PC-9 (cell line): ENCODE measurements around the gene TRIM24. TPM values are rescaled to one million over a fixed set of nuclear protein-coding genes. Genes with fewer than 3 reads are reported as not detected.

Source experiments
- BruUV-seq: library from RNA; stranded (reverse); fragments of 400-500 nt; replicated peaks from 2 replicates; lab custom pipeline; 2021; lab: Mats Ljungman, UMichigan
- CTCF ChIA-PET: fragments of 300-600 bp; sonication (Branson Sonifier 250); formaldehyde crosslinking; loops from one replicate; lab custom pipeline; 2022; ENCODE audit warnings: antibody characterized with exemption; lab: Charles Lee
- POLR2A ChIA-PET: fragments of 300-600 bp; sonication (Branson Sonifier 250); formaldehyde crosslinking; loops from one replicate; lab custom pipeline; 2022; ENCODE audit warnings: antibody characterized with exemption; ENCODE audit not compliant: unreplicated experiment; lab: Charles Lee
- DNase-seq, 2 experiments: peaks; one replicate each; pipeline versions ENCODE4 v3.0.0 to v3.0.0-alpha.2; 2015 to 2022; ENCODE audit warnings: mixed read lengths in 1 of 2
- H2AFZ ChIP-seq: fragments of 200-600 bp; sonication (generic); 2 replicates; pipeline ENCODE4 v1.8.1; 2017; ENCODE audit warnings: antibody characterized with exemption
- H3F3A ChIP-seq: fragments of 200-600 bp; sonication (generic); 2 replicates; pipeline ENCODE4 v1.8.1; 2017; ENCODE audit warnings: antibody characterized with exemption, mild to moderate bottlenecking, low read depth; ENCODE audit not compliant: insufficient read depth
- H3K27ac ChIP-seq: fragments of 200-600 bp; sonication (generic); 2 replicates; pipeline ENCODE4 v1.6.1; 2016; ENCODE audit warnings: mixed run types
- H3K27me3 ChIP-seq: fragments of 200-600 bp; sonication (generic); 2 replicates; pipeline ENCODE4 v1.6.1; 2016; ENCODE audit warnings: low read depth, mixed run types; ENCODE audit not compliant: insufficient read depth
- H3K36me3 ChIP-seq: fragments of 200-600 bp; sonication (generic); 2 replicates; pipeline ENCODE4 v1.6.1; 2016; ENCODE audit warnings: low read depth, mixed run types
- H3K4me1 ChIP-seq: fragments of 200-600 bp; sonication (generic); replicated peaks from 2 replicates; pipeline ENCODE4 v1.6.1; 2016; ENCODE audit warnings: mixed run types; ENCODE audit not compliant: insufficient read depth
- H3K4me2 ChIP-seq: fragments of 200-600 bp; sonication (generic); 2 replicates; pipeline ENCODE4 v1.6.1; 2017; ENCODE audit warnings: mixed run types
- H3K4me3 ChIP-seq: fragments of 200-600 bp; sonication (generic); 2 replicates; pipeline ENCODE4 v1.6.1; 2016; ENCODE audit warnings: mixed run types
- H3K79me2 ChIP-seq: fragments of 200-600 bp; sonication (generic); 2 replicates; pipeline ENCODE4 v1.6.1; 2017; ENCODE audit warnings: low read depth, mixed run types
- H3K9me2 ChIP-seq: fragments of 200-600 bp; sonication (generic); 2 replicates; pipeline ENCODE4 v1.8.1; 2017; ENCODE audit warnings: mild to moderate bottlenecking; ENCODE audit not compliant: insufficient read depth
- H3K9me3 ChIP-seq: fragments of 200-600 bp; sonication (generic); 2 replicates; pipeline ENCODE4 v1.8.1; 2016; ENCODE audit warnings: low read depth; ENCODE audit not compliant: insufficient read depth
- H4K20me1 ChIP-seq: fragments of 200-600 bp; sonication (generic); 2 replicates; pipeline ENCODE4 v1.8.1; 2017; ENCODE audit not compliant: insufficient read depth
- CTCF ChIP-seq: fragments of 200-600 bp; sonication (generic); conservative IDR thresholded peaks from 2 replicates; pipeline ENCODE4 v1.6.1; 2017; ENCODE audit warnings: mixed run types, antibody characterized with exemption, mild to moderate bottlenecking, moderate library complexity
- EZH2 ChIP-seq: fragments of 200-600 bp; sonication (generic); IDR thresholded peaks from 2 replicates; pipeline ENCODE4 v1.8.0; 2017; ENCODE audit warnings: antibody characterized with exemption, low read depth
- intact Hi-C: fragments of 100-400 bp; cut with micrococcal nuclease; formaldehyde crosslinking; loops from one replicate; pipeline ENCODE4 v1.10.0; 2022; ENCODE audit not compliant: unreplicated experiment
- total RNA-seq: library from RNA; stranded (reverse); gene quantifications from 2 replicates; pipeline ENCODE4 v1.2.3, GENCODE V29; 2021

Gene TRIM24
- total RNA-seq, 1 experiment from 2014 or later = 20.5 TPM

- Histone ChIP-seq H3K4me2 (no peak overlapping the region), H3K4me3 (no peak overlapping the region), H3K9me2 (no peaks in the 10 kb centered on the region), H3F3A (no peaks in the 10 kb centered on the region; the same call in 1 of the 2 replicates), H3K27me3 (no peaks in the 10 kb centered on the region), H4K20me1 (no peaks in the 10 kb centered on the region), H3K27ac (no peak overlapping the region), H3K9me3 (no peaks in the 10 kb centered on the region; the same call in 1 of the 2 replicates), H3K36me3 (peaks cover 26% of the 10 kb centered on the region; the same call in 1 of the 2 replicates), H3K4me1 (no peaks in the 10 kb centered on the region), H3K79me2 (peaks cover 6% of the 10 kb centered on the region; the same call in 1 of the 2 replicates), H2AFZ (no peak overlapping the region)
- no TSS peak for BruUV-seq
- POLR2A ChIA-PET = no interaction called here
- no peak for DNase-seq
- intact Hi-C loops = no loop called here
- CTCF ChIA-PET = no interaction called here
- TF ChIP-seq EZH2 = no peak
- no peak for TF ChIP-seq CTCF
Observed at GRCh38 chr7:138513344-138513871, 53.3 kb downstream of the TRIM24 start.

- Histone ChIP-seq H3K79me2 (peaks cover 6% of the 10 kb centered on the region; the same call in 1 of the 2 replicates), H3K4me3 (no peak overlapping the region), H2AFZ (no peak overlapping the region), H3K4me1 (no peaks in the 10 kb centered on the region), H3K9me3 (no peaks in the 10 kb centered on the region; the same call in 1 of the 2 replicates), H3K36me3 (peaks cover 26% of the 10 kb centered on the region; the same call in 1 of the 2 replicates), H4K20me1 (no peaks in the 10 kb centered on the region), H3K27me3 (no peaks in the 10 kb centered on the region), H3F3A (no peaks in the 10 kb centered on the region; the same call in 1 of the 2 replicates), H3K4me2 (no peak overlapping the region), H3K27ac (no peak overlapping the region), H3K9me2 (no peaks in the 10 kb centered on the region)
- no peak for TF ChIP-seq CTCF
- no peak for TF ChIP-seq EZH2
- BruUV-seq = no TSS peak
- no peak for DNase-seq
- intact Hi-C loops = no loop called here
- POLR2A ChIA-PET = no interaction called here
- CTCF ChIA-PET = no interaction called here
Observed at GRCh38 chr7:138514044-138514443, 54.0 kb downstream of the TRIM24 start.

GRCh38 chr7:138515001-138515528 is 55.0 kb downstream of the TRIM24 start:
- Histone ChIP-seq H3K79me2 (peaks cover 6% of the 10 kb centered on the region; the same call in 1 of the 2 replicates), H3K4me1 (no peaks in the 10 kb centered on the region), H3K4me3 (no peak overlapping the region), H3K36me3 (peaks cover 30% of the 10 kb centered on the region; the same call in 1 of the 2 replicates), H3K27me3 (no peaks in the 10 kb centered on the region), H3F3A (no peaks in the 10 kb centered on the region; the same call in 1 of the 2 replicates), H4K20me1 (no peaks in the 10 kb centered on the region), H3K9me2 (no peaks in the 10 kb centered on the region), H3K4me2 (no peak overlapping the region), H3K9me3 (no peaks in the 10 kb centered on the region; the same call in 1 of the 2 replicates), H3K27ac (no peak overlapping the region), H2AFZ (no peak overlapping the region)
- ChIA-PET CTCF (no interaction called here), POLR2A (no interaction called here)
- BruUV-seq = no TSS peak
- DNase-seq = no peak
- intact Hi-C loops = no loop called here
- TF ChIP-seq CTCF (no peak), EZH2 (no peak)
